ENCODE data around the gene ANGPTL1. TPM values are rescaled to one million over a fixed set of nuclear protein-coding genes. Genes with fewer than 3 reads are reported as not detected.

The ANGPTL1 gene, protein sequence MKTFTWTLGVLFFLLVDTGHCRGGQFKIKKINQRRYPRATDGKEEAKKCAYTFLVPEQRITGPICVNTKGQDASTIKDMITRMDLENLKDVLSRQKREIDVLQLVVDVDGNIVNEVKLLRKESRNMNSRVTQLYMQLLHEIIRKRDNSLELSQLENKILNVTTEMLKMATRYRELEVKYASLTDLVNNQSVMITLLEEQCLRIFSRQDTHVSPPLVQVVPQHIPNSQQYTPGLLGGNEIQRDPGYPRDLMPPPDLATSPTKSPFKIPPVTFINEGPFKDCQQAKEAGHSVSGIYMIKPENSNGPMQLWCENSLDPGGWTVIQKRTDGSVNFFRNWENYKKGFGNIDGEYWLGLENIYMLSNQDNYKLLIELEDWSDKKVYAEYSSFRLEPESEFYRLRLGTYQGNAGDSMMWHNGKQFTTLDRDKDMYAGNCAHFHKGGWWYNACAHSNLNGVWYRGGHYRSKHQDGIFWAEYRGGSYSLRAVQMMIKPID
- total RNA-seq (100 to 1,000 TPM; 117 to 173 (median 140) TPM), polyA plus RNA-seq (10 to 100 TPM in 1 of 3 donors, 1 to 10 TPM in 2; 1.4 to 20.7 (median 5.4) TPM)

DNA sequence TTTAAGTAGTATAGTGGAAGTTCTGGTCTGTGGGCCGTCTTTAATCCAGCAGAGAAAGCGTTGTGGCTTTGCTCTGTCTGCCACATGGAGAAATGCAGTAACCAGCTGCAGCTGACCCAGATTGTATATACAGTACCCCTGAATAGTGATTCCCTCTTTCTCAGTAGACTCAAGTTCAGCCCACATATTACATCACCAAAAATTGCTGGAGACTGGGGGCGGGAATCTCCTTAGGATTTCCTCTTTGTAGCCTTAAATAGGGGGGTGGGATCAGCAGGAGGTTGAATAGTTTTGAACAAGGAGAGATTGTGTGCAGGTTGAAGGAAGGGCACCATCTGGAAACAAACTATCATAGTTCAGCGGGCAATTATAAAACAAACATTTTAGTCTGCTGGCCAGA, at the start of gene ANGPTL1:
Gene ANGPTL1 (minus strand): TSS at position 134 of the 400 bp plus-strand sequence. CDS start 5,301 bp downstream, outside the sequence.
- TF ChIP-seq, protein P1, sequence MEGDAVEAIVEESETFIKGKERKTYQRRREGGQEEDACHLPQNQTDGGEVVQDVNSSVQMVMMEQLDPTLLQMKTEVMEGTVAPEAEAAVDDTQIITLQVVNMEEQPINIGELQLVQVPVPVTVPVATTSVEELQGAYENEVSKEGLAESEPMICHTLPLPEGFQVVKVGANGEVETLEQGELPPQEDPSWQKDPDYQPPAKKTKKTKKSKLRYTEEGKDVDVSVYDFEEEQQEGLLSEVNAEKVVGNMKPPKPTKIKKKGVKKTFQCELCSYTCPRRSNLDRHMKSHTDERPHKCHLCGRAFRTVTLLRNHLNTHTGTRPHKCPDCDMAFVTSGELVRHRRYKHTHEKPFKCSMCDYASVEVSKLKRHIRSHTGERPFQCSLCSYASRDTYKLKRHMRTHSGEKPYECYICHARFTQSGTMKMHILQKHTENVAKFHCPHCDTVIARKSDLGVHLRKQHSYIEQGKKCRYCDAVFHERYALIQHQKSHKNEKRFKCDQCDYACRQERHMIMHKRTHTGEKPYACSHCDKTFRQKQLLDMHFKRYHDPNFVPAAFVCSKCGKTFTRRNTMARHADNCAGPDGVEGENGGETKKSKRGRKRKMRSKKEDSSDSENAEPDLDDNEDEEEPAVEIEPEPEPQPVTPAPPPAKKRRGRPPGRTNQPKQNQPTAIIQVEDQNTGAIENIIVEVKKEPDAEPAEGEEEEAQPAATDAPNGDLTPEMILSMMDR (IDR thresholded peaks at IDR 0.05) = peak in 1 of 4 experiments; percentile 10
- TF ChIP-seq POLR2AphosphoS5 (IDR thresholded peaks at IDR 0.05) (peak; percentile 11 to 77 (median 66)), POLR2A (IDR thresholded peaks at IDR 0.05) (no peak), EP300 (IDR thresholded peaks at IDR 0.05) (no peak)
- H3K9me3 ChIP-seq = no peaks in the 10 kb centered on the region
- no peaks in the 10 kb centered on the region for H3K27me3 ChIP-seq
- intact Hi-C loops (cut with DNase I) = loop anchor here (2.0 to 5.0 kb wide), 2 partner anchors 62 to 131 kb away; no protein-coding TSS in a partner anchor
- H3K4me3 ChIP-seq = peak within 1 kb of the TSS; percentile 35 to 56 (median 50)
- peak within 1 kb of the TSS; percentile 74 to 80 (median 77) for H3K27ac ChIP-seq
- H3K4me1 ChIP-seq = peaks cover 0 to 33% (median 30%) of the 10 kb centered on the region in 4 donors
- DNase-seq = no peak
- 30 to 63% methylated on average over 4 of the region's 4 CpGs for WGBS, 2 donors
- peaks cover 0 to under 1% (median 0%) of the 10 kb centered on the region in 4 donors for H3K36me3 ChIP-seq

DNA sequence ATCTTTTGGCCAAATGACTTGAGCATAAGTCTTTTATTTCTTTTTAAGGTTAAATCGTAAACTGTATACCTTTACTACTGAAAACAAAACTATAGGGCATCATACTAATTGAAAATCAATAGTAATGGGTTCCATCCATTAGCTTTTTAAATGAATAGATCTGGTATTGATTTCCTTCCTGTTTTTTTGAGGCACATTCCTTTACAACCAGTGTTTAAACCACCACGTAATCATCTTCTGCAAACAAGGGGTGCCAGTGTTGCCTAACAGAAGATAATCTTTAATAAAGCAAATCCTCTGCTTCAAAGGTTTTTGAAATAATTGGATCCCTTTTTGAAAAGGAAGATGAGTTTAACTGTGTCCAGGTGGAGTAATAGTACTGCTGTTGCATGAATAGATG, 48.7 kb upstream of the ANGPTL1 start:
- intact Hi-C loops (cut with DNase I) = no loop called here

DNA sequence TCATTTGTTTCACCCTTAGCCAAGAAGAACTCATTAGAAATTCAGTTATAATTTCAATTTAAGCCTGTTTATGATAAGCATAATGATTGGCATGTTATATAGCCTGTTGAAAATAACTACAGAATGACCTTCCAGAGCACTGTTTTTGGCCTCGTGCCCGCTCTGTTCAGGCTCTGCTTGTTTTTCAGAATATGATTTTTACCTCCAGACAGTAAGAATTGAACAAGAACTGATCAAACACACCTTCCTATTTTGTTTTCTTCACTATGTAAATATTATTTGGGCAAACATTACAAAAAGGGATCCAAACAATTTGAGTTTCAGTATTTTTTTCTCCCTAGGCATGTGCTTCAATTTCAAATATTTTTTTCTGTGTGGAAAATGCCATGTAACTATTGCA, 48.1 kb upstream of the ANGPTL1 start:
- Histone ChIP-seq H3K27me3 (no peaks in the 10 kb centered on the region), H3K4me1 (peaks cover 0 to 24% (median 11%) of the 10 kb centered on the region in 4 donors), H3K27ac (peak overlapping the region in 2 of 4 donors; percentile 8 to 13), H3K36me3 (no peaks in the 10 kb centered on the region), H3K4me3 (no peak overlapping the region), H3K9me3 (no peaks in the 10 kb centered on the region)
- intact Hi-C loops (cut with DNase I) = no loop called here
- TF ChIP-seq, protein P1 (IDR thresholded peaks at IDR 0.05) = no peak
- no peak for TF ChIP-seq POLR2AphosphoS5 (IDR thresholded peaks at IDR 0.05)
- no peak for TF ChIP-seq POLR2A (IDR thresholded peaks at IDR 0.05)
- TF ChIP-seq EP300 (IDR thresholded peaks at IDR 0.05) = no peak
- 44 to 76% methylated on average over 2 of the region's 2 CpGs for WGBS, 2 donors
- DNase-seq = no peak

More for the DNA sequence above, 48.7 kb upstream of the ANGPTL1 start:
- no peak for DNase-seq
- 71 to 89% methylated on average over 2 of the region's 2 CpGs for WGBS, 2 donors
- Histone ChIP-seq H3K27ac (peak overlapping the region in 1 of 4 donors; percentile 13), H3K36me3 (no peaks in the 10 kb centered on the region), H3K27me3 (no peaks in the 10 kb centered on the region), H3K9me3 (peaks cover 0 to under 1% (median 0%) of the 10 kb centered on the region in 4 donors), H3K4me1 (peaks cover 0 to 24% (median 11%) of the 10 kb centered on the region in 4 donors), H3K4me3 (no peak overlapping the region)
- TF ChIP-seq, protein P1 (IDR thresholded peaks at IDR 0.05) = no peak
- TF ChIP-seq POLR2A (IDR thresholded peaks at IDR 0.05) (no peak), POLR2AphosphoS5 (IDR thresholded peaks at IDR 0.05) (no peak), EP300 (IDR thresholded peaks at IDR 0.05) (no peak)

DNA sequence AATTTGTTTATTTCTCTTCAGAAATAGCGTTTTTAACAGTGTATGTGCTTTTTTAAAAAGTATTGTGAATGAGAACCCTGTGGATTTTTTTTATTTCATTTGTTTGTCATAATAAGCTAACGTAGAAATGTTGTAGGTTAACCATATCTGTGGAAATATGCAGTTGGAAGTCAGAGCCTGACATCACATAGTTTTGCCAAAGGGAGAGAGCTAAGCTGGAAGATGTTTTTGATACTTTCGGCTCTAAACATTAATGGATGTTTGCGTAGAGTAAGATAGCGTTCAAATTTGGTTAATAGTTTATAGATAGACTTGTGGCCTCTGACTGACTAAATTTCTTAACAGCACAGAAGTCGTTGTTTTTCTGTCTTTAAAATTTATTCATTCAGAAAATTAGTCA, 47.4 kb upstream of the ANGPTL1 start:
- TF ChIP-seq, protein P1 (IDR thresholded peaks at IDR 0.05) = no peak
- TF ChIP-seq EP300 (IDR thresholded peaks at IDR 0.05) = no peak
- TF ChIP-seq POLR2A (IDR thresholded peaks at IDR 0.05) = no peak
- TF ChIP-seq POLR2AphosphoS5 (IDR thresholded peaks at IDR 0.05) = no peak
- H3K9me3 ChIP-seq = no peaks in the 10 kb centered on the region
- H3K4me3 ChIP-seq = no peak overlapping the region
- peaks cover 0 to 24% (median 11%) of the 10 kb centered on the region in 4 donors for H3K4me1 ChIP-seq
- no peak for DNase-seq
- H3K27ac ChIP-seq = no peak overlapping the region
- H3K36me3 ChIP-seq = no peaks in the 10 kb centered on the region
- intact Hi-C loops (cut with DNase I) = no loop called here
- WGBS, 2 donors = 81% methylated on average over 6 of the region's 6 CpGs
- H3K27me3 ChIP-seq = no peaks in the 10 kb centered on the region
